IMR-90 (cell line): ENCODE results near the gene IL11. TPM values are rescaled to one million over a fixed set of nuclear protein-coding genes. Genes with fewer than 3 reads are reported as not detected.

Experiments used
- ATAC-seq: fragments of 200-7000 bp; cut with Tn5 transposase; 2 replicates; pipeline ENCODE4 v1.9.1; 2020; ENCODE audit warnings: low read depth, mild to moderate bottlenecking, moderate library complexity
- BruUV-seq: library from RNA; stranded (reverse); fragments of 400-500 nt; replicated peaks from 2 replicates; lab custom pipeline; 2021; lab: Mats Ljungman, UMichigan
- CTCF ChIA-PET: fragments of 300-600 bp; formaldehyde crosslinking; extraction: SDS; loops from one replicate; lab custom pipeline; 2021; ENCODE audit warnings: antibody characterized with exemption; lab: Yijun Ruan, JAX
- POLR2A ChIA-PET: fragments of 300-600 bp; sonication (Branson Sonifier 250); formaldehyde crosslinking; loops from one replicate; lab custom pipeline; 2022; ENCODE audit warnings: antibody characterized with exemption; ENCODE audit not compliant: unreplicated experiment; lab: Charles Lee
- DNase-seq: peaks from one replicate; pipeline ENCODE4 v3.0.0; 2013
- H2AFZ ChIP-seq: replicated peaks from 2 replicates; pipeline ENCODE3; 2013; ENCODE audit warnings: low read length, mild to moderate bottlenecking; ENCODE audit not compliant: poor library complexity
- H2AK5ac ChIP-seq: 2 replicates; pipeline ENCODE4 v1.6.1; 2013; ENCODE audit warnings: low read depth, low read length, inconsistent platforms
- H2AK9ac ChIP-seq: replicated peaks from 2 replicates; pipeline ENCODE3; 2013; ENCODE audit warnings: mild to moderate bottlenecking, low read depth, low read length, moderate library complexity; ENCODE audit not compliant: poor library complexity
- H2BK120ac ChIP-seq: 2 replicates; pipeline ENCODE4 v1.6.1; 2013; ENCODE audit warnings: low read depth, low read length, inconsistent platforms
- H2BK15ac ChIP-seq: 3 replicates; pipeline ENCODE4 v1.6.1; 2013; ENCODE audit warnings: low read depth, low read length, inconsistent platforms
- H2BK20ac ChIP-seq: 2 replicates; pipeline ENCODE4 v1.6.1; 2013; ENCODE audit warnings: low read depth, mild to moderate bottlenecking, inconsistent platforms, low read length, moderate library complexity
- H2BK5ac ChIP-seq: 2 replicates; pipeline ENCODE4 v1.6.1; 2013; ENCODE audit warnings: mild to moderate bottlenecking, low read depth, low read length, inconsistent platforms; ENCODE audit not compliant: poor library complexity, severe bottlenecking
- H3K14ac ChIP-seq: replicated peaks from 2 replicates; pipeline ENCODE4 v1.6.1; 2013; ENCODE audit warnings: low read depth, low read length, inconsistent platforms
- H3K18ac ChIP-seq: 2 replicates; pipeline ENCODE4 v1.6.1; 2013; ENCODE audit warnings: low read depth, low read length, control low read depth
- H3K23ac ChIP-seq: 2 replicates; pipeline ENCODE4 v1.6.1; 2013; ENCODE audit warnings: low read depth, low read length, inconsistent platforms
- H3K27ac ChIP-seq: 2 replicates; pipeline ENCODE4 v1.5.1; 2013; ENCODE audit warnings: mild to moderate bottlenecking, control low read depth, low read length; ENCODE audit not compliant: insufficient read depth
- H3K27me3 ChIP-seq: 2 replicates; pipeline ENCODE4 v1.6.1; 2013; ENCODE audit warnings: low read length; ENCODE audit not compliant: control insufficient read depth, insufficient read depth
- H3K36me3 ChIP-seq: 2 replicates; pipeline ENCODE4 v1.6.1; 2013; ENCODE audit warnings: low read length, mixed read lengths; ENCODE audit not compliant: control insufficient read depth, insufficient read depth
- H3K4ac ChIP-seq: 2 replicates; pipeline ENCODE4 v1.6.1; 2013; ENCODE audit warnings: low read depth, low read length, inconsistent platforms
- H3K4me1 ChIP-seq: 2 replicates; pipeline ENCODE4 v1.6.1; 2013; ENCODE audit warnings: low read length, mixed read lengths; ENCODE audit not compliant: control insufficient read depth, insufficient read depth
- H3K4me2 ChIP-seq: 2 replicates; pipeline ENCODE4 v1.6.1; 2013; ENCODE audit warnings: low read depth, mild to moderate bottlenecking, control low read depth, low read length, moderate library complexity
- H3K4me3 ChIP-seq: 2 replicates; pipeline ENCODE4 v1.5.1; 2013; ENCODE audit warnings: low read depth, mild to moderate bottlenecking, control low read depth, low read length, moderate library complexity; ENCODE audit not compliant: insufficient read depth
- H3K56ac ChIP-seq: 2 replicates; pipeline ENCODE4 v1.6.1; 2013; ENCODE audit warnings: low read length, inconsistent platforms; ENCODE audit not compliant: insufficient read depth; ENCODE audit errors: extremely low read depth
- H3K79me1 ChIP-seq, 2 experiments: 2 replicates each; pipeline ENCODE4 v1.6.1; 2013; ENCODE audit warnings: low read length in 2 of 2, inconsistent platforms in 1 of 2, low read depth in 1 of 2
- H3K9ac ChIP-seq: 2 replicates; pipeline ENCODE4 v1.6.1; 2013; ENCODE audit warnings: low read depth, low read length, control low read depth
- H3K9me1 ChIP-seq: 2 replicates; pipeline ENCODE4 v1.6.1; 2013; ENCODE audit warnings: low read length, inconsistent platforms; ENCODE audit not compliant: insufficient read depth
- H3K9me3 ChIP-seq: 2 replicates; pipeline ENCODE4 v1.6.1; 2013; ENCODE audit warnings: low read length; ENCODE audit not compliant: control insufficient read depth, insufficient read depth
- H4K20me1 ChIP-seq: 2 replicates; pipeline ENCODE4 v1.6.1; 2013; ENCODE audit warnings: low read length, inconsistent platforms; ENCODE audit not compliant: insufficient read depth
- H4K5ac ChIP-seq: 2 replicates; pipeline ENCODE4 v1.6.1; 2013; ENCODE audit warnings: mild to moderate bottlenecking, low read depth, low read length, control low read depth
- H4K8ac ChIP-seq, 2 experiments: 2 replicates each; pipeline ENCODE4 v1.6.1; 2013; ENCODE audit warnings: low read depth in 2 of 2, low read length in 2 of 2, control low read depth in 1 of 2, inconsistent platforms in 1 of 2
- H4K91ac ChIP-seq: 2 replicates; pipeline ENCODE4 v1.6.1; 2013; ENCODE audit warnings: low read depth, low read length, inconsistent platforms; ENCODE audit not compliant: insufficient read depth
- CEBPB ChIP-seq: IDR thresholded peaks from 2 replicates; pipeline ENCODE4 v1.6.1; 2012; ENCODE audit warnings: low read depth, low read length, improper control_type of control experiment
- CTCF ChIP-seq: conservative IDR thresholded peaks from 2 replicates; pipeline ENCODE4 v1.5.1; 2012; ENCODE audit warnings: mild to moderate bottlenecking, low read depth, low read length, improper control_type of control experiment
- ELK1 ChIP-seq: fragments of 150-350 bp; IDR thresholded peaks from 2 replicates; pipeline ENCODE4 v1.6.1; 2016; ENCODE audit warnings: low read depth, mild to moderate bottlenecking, low read length, moderate library complexity, borderline replicate concordance
- FOS ChIP-seq: fragments of 150-350 bp; IDR thresholded peaks from 2 replicates; pipeline ENCODE4 v1.6.1; 2016; ENCODE audit warnings: low read depth, low read length
- MAFK ChIP-seq: IDR thresholded peaks from 2 replicates; pipeline ENCODE4 v1.6.1; 2012; ENCODE audit warnings: low read depth, low read length, improper control_type of control experiment
- MAZ ChIP-seq: IDR thresholded peaks from 2 replicates; pipeline ENCODE4 v1.6.1; 2012; ENCODE audit warnings: low read depth, mild to moderate bottlenecking, low read length, improper control_type of control experiment, moderate library complexity, borderline replicate concordance
- MXI1 ChIP-seq: IDR thresholded peaks from 2 replicates; pipeline ENCODE4 v1.6.1; 2012; ENCODE audit warnings: low read depth, mild to moderate bottlenecking, low read length, moderate library complexity, borderline replicate concordance
- NFE2L2 ChIP-seq: fragments of 150-350 bp; IDR thresholded peaks from 2 replicates; pipeline ENCODE4 v1.6.1; 2016; ENCODE audit warnings: low read depth, mild to moderate bottlenecking, low read length
- POLR2A ChIP-seq: IDR thresholded peaks from 2 replicates; pipeline ENCODE4 v1.6.1; 2012; ENCODE audit warnings: mild to moderate bottlenecking, low read depth, low read length
- RCOR1 ChIP-seq: IDR thresholded peaks from 2 replicates; pipeline ENCODE4 v1.6.1; 2012; ENCODE audit warnings: mild to moderate bottlenecking, low read length, improper control_type of control experiment; ENCODE audit not compliant: insufficient replicate concordance
- RFX5 ChIP-seq: IDR thresholded peaks from 2 replicates; pipeline ENCODE4 v1.8.0; 2012; ENCODE audit warnings: low read depth, mild to moderate bottlenecking, low read length, moderate library complexity
- USF2 ChIP-seq: fragments of 150-350 bp; IDR thresholded peaks from 2 replicates; pipeline ENCODE4 v1.6.1; 2017; ENCODE audit warnings: mild to moderate bottlenecking, antibody characterized with exemption, low read length, low read depth
- WGBS, 2 experiments: methylation state at CpG; one replicate each; pipeline versions ENCODE4 v1.1.5 to v1.1.7; 2013; ENCODE audit warnings: missing lambda C conversion rate in 2 of 2; ENCODE audit not compliant: insufficient read length in 1 of 2; ENCODE audit errors: extremely low coverage in 2 of 2; 5-methylcytosine and 5-hydroxymethylcytosine counted together
- dilution Hi-C: fragments of 300-500 bp; cut with HindIII; formaldehyde crosslinking; loops from one replicate; pipeline ENCODE4 v1.14.3; 2018; ENCODE audit warnings: low sequenced_read_pairs; ENCODE audit not compliant: unreplicated experiment
- in situ Hi-C: fragments of 300-500 bp; cut with MboI; formaldehyde crosslinking; loops from 3 replicates; pipeline ENCODE4 v1.14.3; 2019; ENCODE audit warnings: low sequenced_read_pairs, inconsistent platforms, mixed read lengths
- intact Hi-C: fragments of 100-400 bp; cut with micrococcal nuclease; formaldehyde crosslinking; loops from 2 replicates; pipeline ENCODE4 v1.10.0; 2022
- polyA plus RNA-seq, 3 experiments: library from polyadenylated mRNA; depleted of rRNA; stranded (reverse); fragments of >200 nt; gene quantifications; 2 replicates each; pipeline ENCODE4 v1.2.3, GENCODE V29; 2012; ENCODE audit warnings: low replicate concordance in 1 of 3
- total RNA-seq: library from RNA; depleted of rRNA; stranded (reverse); fragments of >200 nt; gene quantifications from 2 replicates; pipeline ENCODE4 v1.2.3, GENCODE V29; 2012

The IL11 gene
- total and polyA plus RNA-seq, 2 of the 4 experiments (the other 2 are of a cell fraction): 14.3 to 33.6 TPM

GRCh38 chr19:55402509-55402908 lies 32.2 kb upstream of the IL11 start:
- Histone ChIP-seq H2BK20ac (no peak overlapping the region), H3K56ac (no peak overlapping the region), H3K14ac (no peak overlapping the region), H4K91ac (no peak overlapping the region), H3K79me1 (peaks cover 7 to 51% of the 10 kb centered on the region in 2 experiments), H3K18ac (no peak overlapping the region), H3K4ac (no peak overlapping the region), H3K9ac (no peak overlapping the region), H3K27ac (no peak overlapping the region), H3K9me1 (peaks cover 19% of the 10 kb centered on the region), H3K4me3 (no peak overlapping the region), H3K27me3 (no peaks in the 10 kb centered on the region), H3K36me3 (peaks cover 44% of the 10 kb centered on the region), H3K23ac (no peak overlapping the region), H2BK15ac (no peak overlapping the region), H2AK5ac (no peak overlapping the region), H3K4me1 (peaks cover 13% of the 10 kb centered on the region), H4K20me1 (peaks cover 71% of the 10 kb centered on the region), H4K8ac (no peak overlapping the region), H2BK5ac (no peak overlapping the region), H2BK120ac (no peak overlapping the region), H2AK9ac (no peak overlapping the region), H2AFZ (peak overlapping the region; percentile 32), H4K5ac (no peak overlapping the region), H3K4me2 (no peak overlapping the region), H3K9me3 (no peaks in the 10 kb centered on the region)
- ChIA-PET CTCF (no interaction called here), POLR2A (no interaction called here)
- in situ Hi-C loops (no loop called here), dilution Hi-C loops (no loop called here), intact Hi-C loops (no loop called here)
- TF ChIP-seq MAZ: no peak
- TF ChIP-seq USF2: no peak
- no peak for TF ChIP-seq RCOR1
- no peak for TF ChIP-seq MXI1
- no peak for TF ChIP-seq CEBPB
- no peak for TF ChIP-seq MAFK
- no peak for TF ChIP-seq RFX5
- TF ChIP-seq FOS: no peak
- no peak for TF ChIP-seq NFE2L2
- no peak for TF ChIP-seq ELK1
- TF ChIP-seq POLR2A: no peak
- TF ChIP-seq CTCF: no peak
- WGBS, 2 experiments: no CpG with 5 or more reads among the region's 2 CpGs
- DNase-seq (no peak), ATAC-seq (no peak)
- no TSS peak for BruUV-seq
